GM12872 (cell line): ENCODE data around the gene SVIP.

Source experiments
- TF ChIP-seq, protein P1 (sequence below): IDR thresholded peaks from 3 replicates; pipeline ENCODE4 v1.5.1; 2011; ENCODE audit warnings: low read depth, mild to moderate bottlenecking, low read length, moderate library complexity; ENCODE audit not compliant: insufficient read depth

Gene SVIP

DNA sequence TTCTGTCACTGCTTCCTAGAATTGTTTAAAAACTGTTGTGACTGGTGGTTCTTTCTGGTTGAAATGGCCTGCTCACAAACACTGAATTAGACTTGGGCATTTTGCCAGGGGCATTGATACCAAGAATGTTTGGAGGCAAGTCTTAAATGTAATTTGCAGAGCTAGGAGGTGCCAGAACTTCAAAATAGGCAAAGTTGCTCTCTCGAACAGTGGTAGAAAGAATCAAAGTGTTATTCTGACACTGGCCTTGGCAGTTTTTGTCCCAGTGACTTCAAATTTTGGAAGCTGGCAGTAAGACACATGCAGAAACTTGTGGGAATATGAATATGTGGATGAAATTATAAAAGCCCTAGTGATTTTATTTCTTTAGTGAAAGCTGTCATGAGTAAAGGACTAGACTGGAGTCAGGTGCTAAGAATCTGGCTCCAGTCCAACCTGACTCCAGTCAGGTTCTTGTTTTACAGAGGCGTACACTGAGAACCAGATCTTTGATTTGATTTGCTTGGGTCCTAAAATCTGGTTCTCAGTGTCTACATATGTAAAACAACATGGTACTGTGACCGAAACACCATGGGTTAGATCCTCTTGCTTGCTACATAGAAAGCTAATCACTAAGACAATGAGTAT, 20.9 kb downstream of the SVIP start:
- TF ChIP-seq, protein P1, sequence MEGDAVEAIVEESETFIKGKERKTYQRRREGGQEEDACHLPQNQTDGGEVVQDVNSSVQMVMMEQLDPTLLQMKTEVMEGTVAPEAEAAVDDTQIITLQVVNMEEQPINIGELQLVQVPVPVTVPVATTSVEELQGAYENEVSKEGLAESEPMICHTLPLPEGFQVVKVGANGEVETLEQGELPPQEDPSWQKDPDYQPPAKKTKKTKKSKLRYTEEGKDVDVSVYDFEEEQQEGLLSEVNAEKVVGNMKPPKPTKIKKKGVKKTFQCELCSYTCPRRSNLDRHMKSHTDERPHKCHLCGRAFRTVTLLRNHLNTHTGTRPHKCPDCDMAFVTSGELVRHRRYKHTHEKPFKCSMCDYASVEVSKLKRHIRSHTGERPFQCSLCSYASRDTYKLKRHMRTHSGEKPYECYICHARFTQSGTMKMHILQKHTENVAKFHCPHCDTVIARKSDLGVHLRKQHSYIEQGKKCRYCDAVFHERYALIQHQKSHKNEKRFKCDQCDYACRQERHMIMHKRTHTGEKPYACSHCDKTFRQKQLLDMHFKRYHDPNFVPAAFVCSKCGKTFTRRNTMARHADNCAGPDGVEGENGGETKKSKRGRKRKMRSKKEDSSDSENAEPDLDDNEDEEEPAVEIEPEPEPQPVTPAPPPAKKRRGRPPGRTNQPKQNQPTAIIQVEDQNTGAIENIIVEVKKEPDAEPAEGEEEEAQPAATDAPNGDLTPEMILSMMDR, result no peak

DNA sequence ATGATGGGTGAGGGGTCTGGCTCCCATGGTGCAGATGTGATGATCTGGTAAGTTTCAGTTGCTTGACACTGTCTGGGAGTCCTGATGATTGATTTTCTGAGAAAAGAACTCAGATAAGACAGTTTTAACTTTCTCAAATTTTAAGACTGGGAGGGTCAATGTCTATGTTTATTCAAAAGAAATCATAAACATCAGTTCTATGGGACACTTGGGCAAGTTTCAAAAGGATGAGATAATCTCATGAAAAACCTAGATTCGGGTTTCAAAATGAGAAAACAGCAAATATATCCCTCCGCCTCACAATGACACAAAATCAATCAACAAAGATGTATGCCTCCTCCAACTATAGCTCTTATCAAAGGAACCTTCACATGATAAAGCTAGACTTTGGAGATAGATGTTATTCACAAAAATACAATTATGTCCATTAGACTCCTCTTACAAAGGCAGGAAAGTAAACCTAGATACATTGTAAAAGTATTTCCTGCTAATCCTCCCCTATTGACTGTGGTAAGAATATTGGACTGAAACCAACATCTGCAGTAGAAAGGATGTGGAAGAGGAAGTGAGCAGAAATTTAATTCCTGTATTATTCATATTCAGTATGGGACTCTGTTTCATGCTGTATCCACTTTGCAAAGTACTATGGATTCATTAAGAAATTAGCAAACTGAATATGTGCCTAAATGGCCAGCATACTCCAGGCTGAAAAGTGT, 21.6 kb downstream of the SVIP start:
- TF ChIP-seq, protein P1, result no peak

DNA sequence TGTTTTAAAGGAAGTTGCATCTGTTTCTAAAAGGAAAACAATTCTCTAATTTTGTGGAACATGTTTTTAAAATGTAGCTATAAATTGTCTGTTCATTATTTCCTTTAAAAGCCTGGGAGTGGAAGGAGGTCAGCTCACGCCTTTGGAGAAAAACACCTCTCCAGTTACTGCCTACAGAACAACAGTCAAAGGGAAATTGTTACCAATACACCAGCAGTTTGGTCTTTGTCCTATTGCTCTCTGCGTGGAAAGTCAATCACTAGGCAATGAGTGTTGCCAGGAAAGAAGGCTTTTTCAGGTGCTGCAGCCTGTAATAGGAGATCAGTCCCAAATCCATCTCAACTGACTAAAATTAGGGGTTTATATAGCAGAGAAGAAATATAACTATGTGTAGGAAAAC, 22.2 kb downstream of the SVIP start:
- TF ChIP-seq, protein P1, result no peak

DNA sequence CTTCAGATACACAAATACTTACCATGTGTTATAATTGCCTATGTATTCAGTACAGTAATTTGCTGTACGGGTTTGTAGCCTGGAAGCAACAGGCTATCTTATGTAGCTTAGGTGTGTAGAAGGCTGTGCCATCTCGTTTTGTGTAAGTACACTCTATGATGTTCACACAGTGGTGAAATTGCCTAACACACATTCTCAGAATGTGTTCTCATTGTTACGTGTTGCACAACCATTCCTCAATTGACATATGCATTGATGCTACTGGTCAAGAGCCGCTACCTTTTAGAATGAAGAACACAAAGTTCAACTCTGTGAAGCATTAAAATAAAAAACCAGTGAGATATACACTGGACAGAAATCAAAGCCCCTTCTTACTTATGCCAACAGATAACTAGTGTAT, 26.7 kb downstream of the SVIP start:
- TF ChIP-seq, protein P1, result no peak

DNA sequence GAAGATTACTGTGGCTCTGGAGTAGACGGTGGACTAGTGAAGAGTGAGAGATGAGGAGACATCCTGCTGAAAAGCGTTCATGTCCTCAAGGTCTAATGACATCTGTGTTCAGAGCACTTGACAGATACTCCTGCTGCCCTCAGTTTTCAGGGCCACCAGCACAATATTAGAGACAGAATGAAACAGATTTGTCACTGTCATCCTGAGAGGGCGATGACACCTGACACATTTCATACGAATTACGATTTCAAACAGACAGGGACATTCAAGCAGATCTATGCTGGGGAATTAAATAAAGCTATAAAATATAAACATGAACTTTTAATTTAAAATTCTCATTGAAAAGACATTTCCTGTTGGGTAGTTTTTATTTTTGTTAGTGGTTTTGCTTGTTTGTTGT, 29.1 kb downstream of the SVIP start:
- TF ChIP-seq, protein P1, result no peak

DNA sequence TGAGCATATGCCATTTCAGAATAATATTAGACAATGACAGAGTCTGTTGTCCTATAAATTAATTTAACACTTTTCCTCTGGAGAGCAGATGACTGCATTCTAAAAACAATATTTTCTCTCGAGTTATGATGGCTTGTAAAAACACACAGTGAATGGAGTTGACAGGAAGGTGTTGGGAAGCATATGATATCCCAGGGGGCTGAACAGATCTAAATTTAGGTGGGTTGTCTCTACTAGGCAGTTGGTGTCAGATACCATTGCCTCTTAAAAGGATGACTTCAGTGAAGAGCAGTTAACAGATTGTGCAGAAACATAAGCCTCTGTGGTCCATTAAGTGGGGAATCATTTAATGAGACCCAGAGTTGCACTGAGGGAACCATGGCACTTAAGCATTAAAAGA, 30.7 kb downstream of the SVIP start:
- TF ChIP-seq, protein P1, result no peak

DNA sequence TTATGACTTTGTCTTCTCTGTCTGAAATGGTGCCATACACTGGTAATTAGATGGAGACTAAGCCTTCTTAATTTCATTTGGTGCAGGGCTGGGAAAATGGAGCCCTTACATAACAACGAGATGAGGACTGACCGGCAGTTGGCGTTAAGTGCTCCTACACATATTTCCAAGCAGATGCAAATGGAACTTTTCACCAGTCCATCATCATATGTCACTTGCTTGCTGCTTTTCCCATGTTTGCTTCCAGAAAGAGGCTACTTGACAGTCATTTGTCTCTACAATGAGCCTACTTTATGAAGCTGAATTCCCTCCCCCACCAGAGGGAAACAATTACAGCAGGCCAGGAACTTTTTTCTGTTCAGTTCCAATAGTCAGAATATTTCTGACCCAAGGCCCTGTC, 32.6 kb downstream of the SVIP start:
- TF ChIP-seq, protein P1, result no peak
